ENCODE results near the gene UROS. TPM values are rescaled to one million over a fixed set of nuclear protein-coding genes. Genes with fewer than 3 reads are reported as not detected.

Gene UROS
- total and polyA plus RNA-seq, 2 donors, result 32.3 to 45.6 TPM

DNA sequence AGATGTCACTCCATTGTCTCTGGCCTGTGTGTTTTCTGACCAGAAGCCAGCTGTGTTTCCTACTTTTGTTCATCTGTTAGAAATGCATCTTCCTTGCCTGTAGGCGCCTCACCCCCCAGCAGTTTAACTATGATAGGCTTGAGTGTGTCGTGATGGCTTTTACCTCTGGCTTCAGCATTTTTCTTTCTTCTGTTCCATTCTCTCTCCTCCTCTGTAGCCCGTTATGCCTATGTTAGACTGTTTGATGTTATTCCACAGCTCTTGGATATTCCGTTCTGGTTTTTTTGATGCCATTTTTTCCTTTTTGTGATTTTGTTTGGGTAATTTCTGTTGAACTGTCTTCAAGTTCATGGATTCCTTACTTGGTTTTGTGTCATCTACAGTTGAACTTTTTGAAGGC lies 65.3 kb downstream of the UROS start:
- 94% methylated on average over 4 of the region's 4 CpGs for WGBS
- H3K4me1 ChIP-seq (ENCODE audit: insufficient read depth), result no peaks in the 10 kb centered on the region
- H3K36me3 ChIP-seq (ENCODE audit: insufficient read depth), result peaks cover 7% of the 10 kb centered on the region
- no peak for DNase-seq (ENCODE audit: extremely low spot score)
- H3K27ac ChIP-seq (ENCODE audit: low read depth), result no peak overlapping the region
- H3K4me3 ChIP-seq (ENCODE audit: low read depth, low read length), result no peak overlapping the region

- no peak overlapping the region for H3K27ac ChIP-seq (ENCODE audit: low read depth)
- no peak for DNase-seq (ENCODE audit: extremely low spot score)
- 89% methylated on average over 5 of the region's 5 CpGs for WGBS
- peaks cover 7% of the 10 kb centered on the region for H3K36me3 ChIP-seq (ENCODE audit: insufficient read depth)
- no peaks in the 10 kb centered on the region for H3K4me1 ChIP-seq (ENCODE audit: insufficient read depth)
- H3K4me3 ChIP-seq (ENCODE audit: low read depth, low read length), result no peak overlapping the region
Measured at GRCh38 chr10:125756853-125757487, 66.1 kb downstream of the UROS start.

GRCh38 chr10:125756196-125756595 lies 66.9 kb downstream of the UROS start:
- Histone ChIP-seq H3K27ac (ENCODE audit: low read depth) (no peak overlapping the region), H3K4me1 (ENCODE audit: insufficient read depth) (no peaks in the 10 kb centered on the region), H3K4me3 (ENCODE audit: low read depth, low read length) (no peak overlapping the region), H3K36me3 (ENCODE audit: insufficient read depth) (peaks cover 7% of the 10 kb centered on the region)
- DNase-seq (ENCODE audit: extremely low spot score), result no peak
- WGBS, result 70% methylated on average over 5 of the region's 5 CpGs

GRCh38 chr10:125747417-125747816 lies 75.6 kb downstream of the UROS start:
- no peaks in the 10 kb centered on the region for H3K4me1 ChIP-seq (ENCODE audit: insufficient read depth)
- 81% methylated on average over 5 of the region's 5 CpGs for WGBS
- no peak overlapping the region for H3K4me3 ChIP-seq (ENCODE audit: low read depth, low read length)
- DNase-seq (ENCODE audit: extremely low spot score), result no peak
- H3K27ac ChIP-seq (ENCODE audit: low read depth), result no peak overlapping the region
- peaks cover 5% of the 10 kb centered on the region for H3K36me3 ChIP-seq (ENCODE audit: insufficient read depth)

DNA sequence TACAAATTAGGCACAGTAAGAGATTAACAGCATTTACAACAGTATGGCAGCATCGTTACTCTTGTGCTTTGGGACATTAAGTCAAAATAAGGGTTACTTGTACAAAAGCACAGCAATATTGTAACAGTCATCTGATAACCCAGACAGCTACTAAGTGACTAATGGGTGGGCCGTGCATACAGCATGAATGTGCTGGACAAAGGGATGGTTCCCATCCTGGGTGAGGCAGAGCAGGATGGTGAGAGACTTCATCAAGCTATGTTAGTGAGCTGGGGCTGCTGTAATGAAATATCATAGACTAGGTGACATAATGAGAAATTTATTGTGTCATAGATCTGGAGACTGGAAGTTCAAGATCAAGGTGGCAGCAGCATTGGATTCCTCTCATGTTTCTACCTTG lies 78.1 kb downstream of the UROS start:
- Histone ChIP-seq H3K4me3 (ENCODE audit: low read depth, low read length) (no peak overlapping the region), H3K36me3 (ENCODE audit: insufficient read depth) (peaks cover 6% of the 10 kb centered on the region), H3K4me1 (ENCODE audit: insufficient read depth) (no peaks in the 10 kb centered on the region), H3K27ac (ENCODE audit: low read depth) (no peak overlapping the region)
- WGBS, result 94% methylated on average over 2 of the region's 2 CpGs
- DNase-seq (ENCODE audit: extremely low spot score), result no peak

DNA sequence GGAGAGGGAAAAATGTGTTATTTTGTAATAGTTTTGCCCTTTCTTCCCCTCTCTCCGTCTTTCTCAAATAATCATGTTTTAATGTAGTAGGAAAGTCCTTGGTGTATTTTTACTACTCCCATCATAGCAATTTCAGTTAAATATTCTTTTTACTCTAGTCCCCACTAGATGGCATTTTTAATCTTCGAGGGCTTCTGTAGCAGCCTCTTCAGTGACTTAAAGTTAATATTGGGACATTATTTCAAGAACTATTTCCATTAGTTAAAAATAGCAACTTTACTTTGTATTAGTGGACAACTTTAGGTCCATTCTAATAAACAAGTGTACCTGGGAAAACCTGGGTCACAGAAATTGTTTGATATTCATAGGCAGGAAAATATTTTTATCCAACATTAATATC lies 80.6 kb downstream of the UROS start:
- Histone ChIP-seq H3K36me3 (ENCODE audit: insufficient read depth) (peaks cover 9% of the 10 kb centered on the region), H3K4me1 (ENCODE audit: insufficient read depth) (no peaks in the 10 kb centered on the region), H3K4me3 (ENCODE audit: low read depth, low read length) (no peak overlapping the region), H3K27ac (ENCODE audit: low read depth) (no peak overlapping the region)
- DNase-seq (ENCODE audit: extremely low spot score), result no peak
- WGBS, result 59% methylated on average over 2 of the region's 2 CpGs

DNA sequence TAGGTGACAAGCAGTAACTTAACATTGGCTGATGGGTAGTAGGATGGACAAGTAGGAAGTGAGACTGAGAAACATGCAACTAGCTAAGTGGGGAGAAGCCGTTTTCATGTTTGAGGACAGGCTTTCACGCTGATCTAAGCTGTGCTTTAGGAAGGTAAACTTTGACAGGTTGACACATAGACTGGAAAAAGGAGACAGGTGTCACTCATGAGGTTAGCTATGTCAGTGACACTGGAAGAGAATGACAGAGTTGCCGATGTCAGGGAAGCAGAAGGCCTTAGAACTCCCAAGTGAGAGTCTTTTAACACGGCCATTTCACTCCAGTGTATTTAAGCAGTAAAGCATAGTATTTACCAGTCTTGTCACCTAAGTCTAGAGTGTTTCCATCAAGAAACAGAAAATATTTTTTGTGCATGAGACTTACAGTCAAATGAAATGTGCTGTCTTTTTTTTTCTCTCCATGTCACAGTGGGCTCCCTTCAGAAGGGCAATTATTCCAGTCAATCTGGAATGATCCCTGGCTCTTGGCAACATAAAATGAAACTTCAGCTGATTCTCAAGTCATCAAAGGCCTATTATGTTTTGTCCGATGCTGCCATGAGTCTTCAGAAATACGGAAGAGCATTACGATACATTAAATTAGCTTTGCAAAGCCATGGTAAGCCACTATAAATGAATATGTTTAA lies 82.9 kb downstream of the UROS start:
- no peak overlapping the region for H3K27ac ChIP-seq (ENCODE audit: low read depth)
- no peak for DNase-seq (ENCODE audit: extremely low spot score)
- no peaks in the 10 kb centered on the region for H3K4me1 ChIP-seq (ENCODE audit: insufficient read depth)
- H3K36me3 ChIP-seq (ENCODE audit: insufficient read depth), result peaks cover 16% of the 10 kb centered on the region
- WGBS, result 91% methylated on average over 7 of the region's 7 CpGs
- H3K4me3 ChIP-seq (ENCODE audit: low read depth, low read length), result no peak overlapping the region

Small RNA genes lying within 50 kb of the gene (small RNA-seq; reads per million reads assigned to genes)
- gene MIR4484, result not detected
- gene RF00017, result not detected

Other genes with a start within 250 kb of the UROS start
- gene TEX36, start 140.1 kb downstream of the UROS start, total RNA-seq, result not detected
- gene TEX36, start 140.1 kb downstream of the UROS start, polyA plus RNA-seq, result not detected
- 58.6 TPM for gene EDRF1, start 103.5 kb downstream of the UROS start, total RNA-seq
- gene EDRF1, start 103.5 kb downstream of the UROS start, polyA plus RNA-seq, result 13.3 TPM
- gene MMP21, start 47.4 kb downstream of the UROS start, total RNA-seq, result 0.69 TPM
- not detected for gene MMP21, start 47.4 kb downstream of the UROS start, polyA plus RNA-seq
- gene BCCIP, start 288 bp upstream of the UROS start, total RNA-seq, result 38.8 TPM
- 48.0 TPM for gene BCCIP, start 288 bp upstream of the UROS start, polyA plus RNA-seq
- 30.2 TPM for gene DHX32, start 58.0 kb upstream of the UROS start, total RNA-seq
- gene DHX32, start 58.0 kb upstream of the UROS start, polyA plus RNA-seq, result 15.8 TPM
- 2.0 TPM for gene FANK1, start 73.3 kb upstream of the UROS start, total RNA-seq
- 1.5 TPM for gene FANK1, start 73.3 kb upstream of the UROS start, polyA plus RNA-seq

Data from urinary bladder (tissue), 4 donors.